Vagina (tissue), 2 donors: Measurements from ENCODE around the gene DNAH14. TPM values are rescaled to one million over a fixed set of nuclear protein-coding genes. Genes with fewer than 3 reads are reported as not detected.

Source experiments
- DNase-seq, 2 donors: peaks; one replicate each; pipeline ENCODE4 v3.0.0-alpha.2; 2017; ENCODE audit errors: extremely low spot score in 2 of 2
- H3K27ac ChIP-seq: fragments of 200-600 bp; sonication (generic); one replicate; pipeline ENCODE4 v1.5.1; 2019
- H3K27me3 ChIP-seq: fragments of 200-600 bp; sonication (generic); one replicate; pipeline ENCODE4 v1.5.1; 2019
- H3K36me3 ChIP-seq, 2 donors: fragments of 200-600 bp; sonication (generic); one replicate each; pipeline ENCODE4 v1.5.1; 2017 to 2019
- H3K4me1 ChIP-seq: fragments of 200-600 bp; sonication (generic); one replicate; pipeline ENCODE4 v1.5.1; 2019
- H3K4me3 ChIP-seq, 2 donors: fragments of 200-600 bp; sonication (generic); 1 replicate in 1 of 2; 2 replicates in 1 of 2; pipeline ENCODE4 v1.5.1; 2016 to 2019
- H3K9me3 ChIP-seq: fragments of 200-600 bp; sonication (generic); one replicate; pipeline ENCODE4 v1.5.1; 2019
- POLR2A ChIP-seq, 2 donors: fragments of 450-650 bp; IDR thresholded peaks; one replicate each; pipeline ENCODE4 v1.6.1; 2017; ENCODE audit warnings: antibody characterized with exemption in 2 of 2, mild to moderate bottlenecking in 2 of 2, moderate library complexity in 2 of 2
- POLR2AphosphoS5 ChIP-seq, 2 donors: sonication (generic); formaldehyde crosslinking; IDR thresholded peaks; one replicate each; pipeline ENCODE4 v1.9.0; 2017; ENCODE audit warnings: antibody characterized with exemption in 2 of 2, mild to moderate bottlenecking in 2 of 2, low read depth in 1 of 2; ENCODE audit not compliant: insufficient read depth in 1 of 2
- intact Hi-C: fragments of 100-400 bp; cut with DNase I; formaldehyde crosslinking; loops from one replicate; pipeline ENCODE4 v1.15.1; 2023
- total RNA-seq: library from RNA; depleted of rRNA; stranded (reverse); fragments of >200 nt; gene quantifications from one replicate; pipeline ENCODE4 v1.2.3, GENCODE V29; 2016
- TF ChIP-seq, protein P1 (sequence below), 3 experiments: fragments of 450-650 bp in 2 of 3; fragments of 200-600 bp in 1 of 3; sonication (generic) in 1 of 3; IDR thresholded peaks; one replicate each; pipeline ENCODE4 v1.5.1; 2017 to 2019; ENCODE audit warnings: antibody characterized with exemption in 3 of 3, mild to moderate bottlenecking in 2 of 3, moderate library complexity in 2 of 3

Gene DNAH14
- total RNA-seq, 1 donor from 2014 or later = 5.6 TPM

DNA sequence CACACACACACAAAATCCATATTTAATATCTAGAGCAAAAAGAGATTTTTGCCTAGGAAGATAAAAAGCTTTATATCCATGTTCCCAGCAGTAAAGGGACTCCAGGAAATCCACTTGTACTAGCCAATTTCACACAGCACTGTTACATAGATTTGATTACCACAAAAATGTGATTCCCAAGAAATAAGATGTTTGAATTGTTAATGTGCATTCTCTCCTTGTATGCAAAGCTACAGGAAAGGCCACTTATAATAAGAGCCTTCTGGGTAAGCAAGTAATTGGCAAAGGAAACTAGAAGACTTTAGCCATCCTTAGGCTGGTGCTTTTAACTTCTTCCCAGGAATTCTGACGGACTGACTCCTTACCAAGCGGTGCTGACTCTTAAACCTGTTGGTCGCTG is 409.1 kb downstream of the DNAH14 start:
- no peak for TF ChIP-seq POLR2AphosphoS5 (IDR thresholded peaks at IDR 0.05; ENCODE audit: insufficient read depth in 1 of 2, low read depth in 1 of 2)
- TF ChIP-seq, protein P1, sequence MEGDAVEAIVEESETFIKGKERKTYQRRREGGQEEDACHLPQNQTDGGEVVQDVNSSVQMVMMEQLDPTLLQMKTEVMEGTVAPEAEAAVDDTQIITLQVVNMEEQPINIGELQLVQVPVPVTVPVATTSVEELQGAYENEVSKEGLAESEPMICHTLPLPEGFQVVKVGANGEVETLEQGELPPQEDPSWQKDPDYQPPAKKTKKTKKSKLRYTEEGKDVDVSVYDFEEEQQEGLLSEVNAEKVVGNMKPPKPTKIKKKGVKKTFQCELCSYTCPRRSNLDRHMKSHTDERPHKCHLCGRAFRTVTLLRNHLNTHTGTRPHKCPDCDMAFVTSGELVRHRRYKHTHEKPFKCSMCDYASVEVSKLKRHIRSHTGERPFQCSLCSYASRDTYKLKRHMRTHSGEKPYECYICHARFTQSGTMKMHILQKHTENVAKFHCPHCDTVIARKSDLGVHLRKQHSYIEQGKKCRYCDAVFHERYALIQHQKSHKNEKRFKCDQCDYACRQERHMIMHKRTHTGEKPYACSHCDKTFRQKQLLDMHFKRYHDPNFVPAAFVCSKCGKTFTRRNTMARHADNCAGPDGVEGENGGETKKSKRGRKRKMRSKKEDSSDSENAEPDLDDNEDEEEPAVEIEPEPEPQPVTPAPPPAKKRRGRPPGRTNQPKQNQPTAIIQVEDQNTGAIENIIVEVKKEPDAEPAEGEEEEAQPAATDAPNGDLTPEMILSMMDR (IDR thresholded peaks at IDR 0.05) = no peak
- no peak for TF ChIP-seq POLR2A (IDR thresholded peaks at IDR 0.05)
- H3K4me1 ChIP-seq = no peaks in the 10 kb centered on the region
- intact Hi-C loops = no loop called here
- no peak overlapping the region for H3K27ac ChIP-seq
- H3K27me3 ChIP-seq = no peaks in the 10 kb centered on the region
- no peak for DNase-seq
- no peaks in the 10 kb centered on the region for H3K36me3 ChIP-seq
- H3K4me3 ChIP-seq = no peak overlapping the region
- H3K9me3 ChIP-seq = no peaks in the 10 kb centered on the region

DNA sequence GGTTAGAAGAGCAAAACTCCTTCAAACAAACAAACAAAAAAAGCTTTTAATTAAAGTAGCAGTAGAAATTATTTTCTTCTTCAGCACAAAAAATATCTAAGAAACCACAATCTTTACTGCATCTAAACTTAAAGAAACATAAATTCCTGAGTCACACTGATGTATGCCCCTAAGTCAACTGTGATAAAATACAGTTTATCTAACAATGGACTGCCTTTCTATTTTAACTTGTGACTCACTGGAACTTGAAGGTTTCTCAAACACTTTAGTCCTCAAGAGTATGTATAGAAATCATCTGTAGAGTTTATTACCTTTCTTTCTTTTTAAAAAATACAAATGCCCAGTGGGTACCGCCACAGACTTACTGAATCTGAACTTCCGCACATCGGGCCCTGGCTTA is 412.2 kb downstream of the DNAH14 start:
- Histone ChIP-seq H3K9me3 (no peaks in the 10 kb centered on the region), H3K27ac (no peak overlapping the region), H3K27me3 (no peaks in the 10 kb centered on the region), H3K36me3 (no peaks in the 10 kb centered on the region), H3K4me1 (no peaks in the 10 kb centered on the region), H3K4me3 (no peak overlapping the region)
- TF ChIP-seq POLR2A (IDR thresholded peaks at IDR 0.05) (no peak), POLR2AphosphoS5 (IDR thresholded peaks at IDR 0.05; ENCODE audit: insufficient read depth in 1 of 2, low read depth in 1 of 2) (no peak)
- TF ChIP-seq, protein P1 (IDR thresholded peaks at IDR 0.05) = no peak
- no peak for DNase-seq
- intact Hi-C loops = no loop called here

DNA sequence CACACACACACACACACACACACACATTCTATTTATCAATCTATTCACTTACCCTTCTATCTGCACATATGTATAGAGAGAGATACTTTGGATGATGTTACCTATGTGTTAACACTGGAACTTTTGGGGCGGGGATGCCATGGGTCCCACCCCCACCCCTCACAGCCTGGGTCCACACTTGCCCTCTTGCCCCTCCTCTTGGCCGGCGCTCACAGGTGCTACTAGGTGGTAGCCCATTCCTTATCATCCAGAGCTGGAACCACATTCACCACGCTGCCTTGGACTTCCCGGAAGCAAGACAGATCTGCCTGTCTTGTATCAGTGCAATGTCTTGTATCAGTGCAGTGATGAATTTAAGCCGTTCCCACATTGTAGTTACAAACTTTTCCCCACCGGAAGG is 413.2 kb downstream of the DNAH14 start:
- Histone ChIP-seq H3K27me3 (no peaks in the 10 kb centered on the region), H3K9me3 (no peaks in the 10 kb centered on the region), H3K27ac (no peak overlapping the region), H3K36me3 (no peaks in the 10 kb centered on the region), H3K4me1 (no peaks in the 10 kb centered on the region), H3K4me3 (no peak overlapping the region)
- no peak for DNase-seq
- TF ChIP-seq POLR2A (IDR thresholded peaks at IDR 0.05) (no peak), POLR2AphosphoS5 (IDR thresholded peaks at IDR 0.05; ENCODE audit: insufficient read depth in 1 of 2, low read depth in 1 of 2) (no peak)
- TF ChIP-seq, protein P1 (IDR thresholded peaks at IDR 0.05) = no peak
- intact Hi-C loops = no loop called here

DNA sequence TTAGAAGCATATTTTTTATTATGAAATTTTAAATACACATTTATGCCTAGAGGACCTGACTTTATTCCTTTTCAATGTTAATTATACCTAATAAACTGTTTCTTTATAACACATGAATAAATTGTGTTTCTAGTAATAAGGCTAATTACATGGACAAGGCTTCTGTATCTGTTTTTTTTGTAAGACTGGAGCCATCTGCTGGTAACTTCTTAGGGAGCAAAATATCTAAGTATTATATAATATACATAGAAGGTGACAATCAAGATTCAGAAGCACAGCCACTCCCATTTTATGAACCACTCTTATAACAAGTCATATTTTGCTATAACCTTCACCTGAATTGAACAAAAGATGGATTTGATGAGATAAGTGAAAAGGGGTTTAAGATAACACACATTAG is 414.1 kb downstream of the DNAH14 start:
- no peaks in the 10 kb centered on the region for H3K36me3 ChIP-seq
- H3K27ac ChIP-seq = no peak overlapping the region
- TF ChIP-seq POLR2AphosphoS5 (IDR thresholded peaks at IDR 0.05; ENCODE audit: insufficient read depth in 1 of 2, low read depth in 1 of 2) (no peak), POLR2A (IDR thresholded peaks at IDR 0.05) (no peak)
- TF ChIP-seq, protein P1 (IDR thresholded peaks at IDR 0.05) = no peak
- no peaks in the 10 kb centered on the region for H3K9me3 ChIP-seq
- no peaks in the 10 kb centered on the region for H3K27me3 ChIP-seq
- no peak for DNase-seq
- no peak overlapping the region for H3K4me3 ChIP-seq
- intact Hi-C loops = no loop called here
- H3K4me1 ChIP-seq = no peaks in the 10 kb centered on the region

GRCh38 chr1:225347123-225347683 is 417.7 kb downstream of the DNAH14 start:
- TF ChIP-seq POLR2AphosphoS5 (IDR thresholded peaks at IDR 0.05; ENCODE audit: insufficient read depth in 1 of 2, low read depth in 1 of 2) = no peak
- no peaks in the 10 kb centered on the region for H3K27me3 ChIP-seq
- intact Hi-C loops = no loop called here
- H3K4me3 ChIP-seq = no peak overlapping the region
- H3K4me1 ChIP-seq = no peaks in the 10 kb centered on the region
- no peak for DNase-seq
- no peaks in the 10 kb centered on the region for H3K9me3 ChIP-seq
- H3K36me3 ChIP-seq = no peaks in the 10 kb centered on the region
- no peak overlapping the region for H3K27ac ChIP-seq
